Fibroblast of the aortic adventitia (primary cell): Measurements from ENCODE around the gene P3H2. TPM values are rescaled to one million over a fixed set of nuclear protein-coding genes. Genes with fewer than 3 reads are reported as not detected.
"Not testable (repeated sequence)": the region's sequence is repeated elsewhere in the genome, so short reads cannot be mapped to it uniquely, and the experiment has no call there.

Source experiments
- DNase-seq: peaks from one replicate; pipeline ENCODE4 v3.0.0-alpha.2; 2010; ENCODE audit warnings: low read depth
- H3K4me3 ChIP-seq: 2 replicates; pipeline ENCODE4 v1.5.1; 2011; ENCODE audit warnings: low read depth, mild to moderate bottlenecking, control low read depth, low read length, moderate library complexity
- CTCF ChIP-seq: IDR thresholded peaks from 2 replicates; pipeline ENCODE4 v1.5.1; 2011; ENCODE audit warnings: mild to moderate bottlenecking, low read length, control low read depth, inconsistent platforms; ENCODE audit not compliant: insufficient read depth
- total RNA-seq: library from RNA; depleted of rRNA; stranded (reverse); fragments of >200 nt; gene quantifications from 2 replicates; pipeline ENCODE4 v1.2.3, GENCODE V29; 2012; ENCODE audit warnings: low replicate concordance

Gene P3H2
- total RNA-seq, 1 donor: 4.0 TPM

- no peak overlapping the region for H3K4me3 ChIP-seq
- TF ChIP-seq CTCF: no peak
- no peak for DNase-seq
These were observed 146.3 kb downstream of the P3H2 start for GRCh38 chr3:189974359-189974758.

- TF ChIP-seq CTCF: peak; percentile 83
- DNase-seq: peak; percentile 77
- H3K4me3 ChIP-seq: no peak overlapping the region
These were observed 153.3 kb downstream of the P3H2 start for GRCh38 chr3:189967254-189967865.

- H3K4me3 ChIP-seq: no peak overlapping the region
- no peak for TF ChIP-seq CTCF
- no peak for DNase-seq
These were observed 153.9 kb downstream of the P3H2 start for GRCh38 chr3:189966843-189967242.

- no peak for DNase-seq
- H3K4me3 ChIP-seq: no peak overlapping the region
- no peak for TF ChIP-seq CTCF
These were observed 155.9 kb downstream of the P3H2 start for GRCh38 chr3:189964623-189965332.

GRCh38 chr3:189962466-189962865 lies 158.2 kb downstream of the P3H2 start:
- no peak for TF ChIP-seq CTCF
- H3K4me3 ChIP-seq: no peak overlapping the region
- no peak for DNase-seq

- no peak overlapping the region for H3K4me3 ChIP-seq
- peak; percentile 90 for TF ChIP-seq CTCF
- peak; percentile 89 for DNase-seq
These were observed 159.1 kb downstream of the P3H2 start for GRCh38 chr3:189961522-189962161.

GRCh38 chr3:189961086-189961485 lies 159.6 kb downstream of the P3H2 start:
- not testable (repeated sequence) for DNase-seq, H3K4me3 ChIP-seq
